Muscle layer of colon (tissue), 2 donors: ENCODE data around the gene TLR7.

Experiments used
- H3K27ac ChIP-seq: one replicate; pipeline ENCODE4 v1.7.0; 2013; ENCODE audit warnings: low read depth, mild to moderate bottlenecking, low read length, moderate library complexity
- H3K27me3 ChIP-seq, 2 donors: one replicate each; pipeline ENCODE4 v1.7.0; 2013; ENCODE audit warnings: low read length in 2 of 2, mild to moderate bottlenecking in 2 of 2; ENCODE audit not compliant: insufficient read depth in 2 of 2, control insufficient read depth in 1 of 2
- H3K36me3 ChIP-seq: one replicate; pipeline ENCODE4 v1.7.0; 2013; ENCODE audit warnings: mild to moderate bottlenecking, low read length; ENCODE audit not compliant: insufficient read depth
- H3K4me1 ChIP-seq: one replicate; pipeline ENCODE4 v1.7.0; 2013; ENCODE audit warnings: mild to moderate bottlenecking, low read length; ENCODE audit not compliant: insufficient read depth
- H3K4me3 ChIP-seq, 2 donors: one replicate each; pipeline ENCODE4 v1.7.0; 2013; ENCODE audit warnings: low read length in 2 of 2, low read depth in 1 of 2, mild to moderate bottlenecking in 1 of 2, moderate library complexity in 1 of 2
- H3K9ac ChIP-seq: one replicate; pipeline ENCODE4 v1.7.0; 2013; ENCODE audit warnings: low read length
- H3K9me3 ChIP-seq: one replicate; pipeline ENCODE4 v1.7.0; 2013; ENCODE audit warnings: mild to moderate bottlenecking, low read length
- donor health status: abdominal sarcoma.
- donor health status: Adenocarcinoma of cecum.

The TLR7 gene

DNA sequence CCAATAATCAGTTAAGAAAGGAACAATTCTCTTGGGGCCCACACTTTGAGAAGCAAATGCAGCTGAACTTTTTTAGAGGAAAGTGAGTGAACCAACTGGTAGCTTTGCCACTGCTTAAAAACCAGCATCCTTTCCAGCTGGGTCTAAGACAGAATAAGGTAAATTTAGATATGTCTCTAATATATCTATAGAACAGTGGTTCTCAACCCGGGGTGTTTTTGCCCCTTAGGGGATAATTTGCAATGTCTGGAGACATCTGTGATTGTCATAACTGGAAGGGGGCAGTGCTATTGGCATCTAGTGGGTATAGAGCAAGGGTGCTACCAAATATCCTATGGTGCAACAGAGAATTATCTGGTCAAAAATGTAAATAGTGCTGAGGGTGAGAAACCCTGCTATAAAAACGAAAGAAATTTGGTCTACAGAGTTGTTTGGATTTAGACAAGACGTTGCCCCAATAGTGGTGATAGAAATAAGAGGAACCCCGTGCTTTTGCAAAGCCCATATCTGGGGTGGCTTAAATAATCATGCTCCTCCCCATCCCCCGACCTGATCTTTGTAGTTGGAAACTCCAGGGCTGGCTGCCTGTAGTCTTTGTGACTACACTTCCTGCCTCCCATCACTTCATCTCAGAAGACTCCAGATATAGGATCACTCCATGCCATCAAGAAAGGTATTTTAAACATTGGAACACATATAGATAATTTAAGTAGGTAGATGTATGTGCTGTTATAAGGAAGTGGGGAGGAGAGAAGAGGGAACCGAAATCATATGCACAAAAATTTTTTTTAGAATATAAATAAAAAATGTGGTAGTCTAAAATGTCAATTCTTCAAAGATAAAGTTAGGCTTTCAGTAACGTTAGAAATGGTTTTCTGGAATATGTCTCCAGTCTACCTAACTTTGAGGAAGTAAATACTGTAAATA lies at the start of gene TLR7:
Gene TLR7 (plus strand): TSS at position 622 of the 927 bp plus-strand sequence. CDS start 507 bp downstream, outside the sequence.
- no peak within 1 kb of the TSS for H3K9ac ChIP-seq
- no peak within 1 kb of the TSS for H3K4me3 ChIP-seq
- no peaks in the 10 kb centered on the region for H3K4me1 ChIP-seq
- H3K27ac ChIP-seq = no peak within 1 kb of the TSS
- H3K9me3 ChIP-seq = no peaks in the 10 kb centered on the region
- H3K27me3 ChIP-seq = no peaks in the 10 kb centered on the region
- H3K36me3 ChIP-seq = no peaks in the 10 kb centered on the region

DNA sequence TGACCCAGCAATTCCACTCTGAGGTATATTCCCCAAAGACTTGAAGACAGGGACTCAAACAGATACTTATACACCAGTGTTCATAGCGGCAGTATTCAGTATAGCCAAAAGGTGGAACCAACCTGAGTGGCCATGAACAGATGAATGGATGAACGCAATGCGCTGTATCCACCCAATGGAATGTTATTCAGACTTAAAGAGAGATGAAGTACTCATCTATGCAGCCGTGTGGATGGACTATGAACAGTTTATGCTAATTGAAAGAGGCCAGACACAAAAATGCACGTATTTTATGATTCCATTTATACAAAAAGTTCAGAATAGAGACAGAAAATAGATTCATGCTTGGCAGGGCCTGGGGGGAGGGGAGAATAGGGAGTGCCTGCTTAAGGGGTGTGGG lies 49.3 kb upstream of the TLR7 start:
- no peaks in the 10 kb centered on the region for H3K27me3 ChIP-seq
- H3K27ac ChIP-seq = no peak overlapping the region
- no peak overlapping the region for H3K9ac ChIP-seq
- H3K4me1 ChIP-seq = no peaks in the 10 kb centered on the region
- no peak overlapping the region for H3K4me3 ChIP-seq
- peaks cover 9% of the 10 kb centered on the region for H3K36me3 ChIP-seq
- no peaks in the 10 kb centered on the region for H3K9me3 ChIP-seq

DNA sequence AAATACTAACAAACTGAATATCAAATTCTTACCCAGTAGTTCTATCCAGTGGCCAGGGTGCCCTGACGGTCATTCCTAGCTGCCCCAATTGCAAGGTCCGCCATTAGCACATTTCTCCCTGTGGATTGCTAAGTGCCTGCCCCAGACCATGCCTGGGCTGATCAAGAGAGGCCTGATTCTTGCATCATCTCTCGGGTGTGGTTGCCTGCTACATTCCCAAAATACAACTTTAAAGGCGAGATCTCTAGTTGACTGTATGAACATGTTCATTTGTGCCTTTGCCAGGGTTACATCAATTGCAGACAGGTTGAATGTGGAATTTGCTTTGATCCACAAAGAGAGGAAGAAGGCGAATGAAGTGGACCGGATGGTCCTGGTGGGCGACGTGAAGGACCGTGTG lies 47.6 kb upstream of the TLR7 start:
- Histone ChIP-seq H3K4me3 (no peak overlapping the region), H3K9me3 (no peaks in the 10 kb centered on the region)

GRCh38 chrX:12820737-12821136 lies 46.1 kb upstream of the TLR7 start:
- Histone ChIP-seq H3K9me3 (no peaks in the 10 kb centered on the region), H3K27me3 (no peaks in the 10 kb centered on the region), H3K4me1 (no peaks in the 10 kb centered on the region), H3K36me3 (peaks cover 11% of the 10 kb centered on the region), H3K4me3 (no peak overlapping the region), H3K27ac (no peak overlapping the region), H3K9ac (no peak overlapping the region)

More for the DNA sequence above, 47.6 kb upstream of the TLR7 start:
- no peak overlapping the region for H3K27ac ChIP-seq
- no peak overlapping the region for H3K9ac ChIP-seq
- H3K27me3 ChIP-seq = no peaks in the 10 kb centered on the region
- no peaks in the 10 kb centered on the region for H3K4me1 ChIP-seq
- peaks cover 11% of the 10 kb centered on the region for H3K36me3 ChIP-seq

GRCh38 chrX:12824944-12825343 lies 41.9 kb upstream of the TLR7 start:
- Histone ChIP-seq H3K27me3 (no peaks in the 10 kb centered on the region), H3K4me1 (no peaks in the 10 kb centered on the region), H3K9ac (no peak overlapping the region), H3K27ac (no peak overlapping the region), H3K4me3 (no peak overlapping the region), H3K36me3 (peaks cover 11% of the 10 kb centered on the region), H3K9me3 (no peaks in the 10 kb centered on the region)

GRCh38 chrX:12825801-12826200 lies 41.1 kb upstream of the TLR7 start:
- Histone ChIP-seq H3K27ac (no peak overlapping the region), H3K4me3 (no peak overlapping the region), H3K4me1 (no peaks in the 10 kb centered on the region), H3K9ac (no peak overlapping the region), H3K36me3 (peaks cover 11% of the 10 kb centered on the region), H3K27me3 (no peaks in the 10 kb centered on the region), H3K9me3 (no peaks in the 10 kb centered on the region)

GRCh38 chrX:12843061-12843667 lies 23.7 kb upstream of the TLR7 start:
- H3K27me3 ChIP-seq = peaks cover 0 to 5% of the 10 kb centered on the region in 2 donors
- H3K27ac ChIP-seq = no peak overlapping the region
- no peak overlapping the region for H3K4me3 ChIP-seq
- H3K9me3 ChIP-seq = no peaks in the 10 kb centered on the region
- H3K4me1 ChIP-seq = no peaks in the 10 kb centered on the region
- no peak overlapping the region for H3K9ac ChIP-seq
- H3K36me3 ChIP-seq = no peaks in the 10 kb centered on the region

- Histone ChIP-seq H3K4me3 (no peak overlapping the region), H3K9me3 (no peaks in the 10 kb centered on the region), H3K9ac (no peak overlapping the region), H3K27ac (no peak overlapping the region), H3K4me1 (no peaks in the 10 kb centered on the region), H3K36me3 (no peaks in the 10 kb centered on the region), H3K27me3 (peaks cover 0 to 5% of the 10 kb centered on the region in 2 donors)
Observed at GRCh38 chrX:12843668-12844279, 23.1 kb upstream of the TLR7 start.

- no peak overlapping the region for H3K4me3 ChIP-seq
- peaks cover 0 to 5% of the 10 kb centered on the region in 2 donors for H3K27me3 ChIP-seq
- H3K36me3 ChIP-seq = no peaks in the 10 kb centered on the region
- no peak overlapping the region for H3K9ac ChIP-seq
- H3K4me1 ChIP-seq = no peaks in the 10 kb centered on the region
- H3K27ac ChIP-seq = no peak overlapping the region
- H3K9me3 ChIP-seq = no peaks in the 10 kb centered on the region
Observed at GRCh38 chrX:12844319-12844718, 22.6 kb upstream of the TLR7 start.

DNA sequence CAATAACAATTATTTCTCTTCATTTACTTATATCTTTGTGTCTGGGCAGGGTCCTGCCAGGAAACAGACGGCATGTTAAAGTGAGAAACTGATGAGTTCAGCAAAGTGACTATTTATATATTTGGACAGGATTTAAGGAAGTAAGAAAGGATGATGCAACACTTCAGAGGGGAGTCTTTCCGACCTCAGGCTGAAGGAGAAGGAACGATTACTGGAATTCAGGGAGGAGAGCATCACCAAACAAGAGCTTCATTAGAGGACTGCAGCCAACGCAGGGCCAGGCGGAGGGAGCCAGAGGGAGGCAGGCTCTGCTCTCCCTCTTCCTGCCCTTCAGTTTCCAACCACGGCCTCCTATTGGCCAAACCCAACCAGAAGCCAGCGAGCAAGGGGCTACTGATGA lies 1.5 kb upstream of the TLR7 start:
- Histone ChIP-seq H3K4me3 (no peak overlapping the region), H3K4me1 (no peaks in the 10 kb centered on the region), H3K9ac (no peak overlapping the region), H3K9me3 (no peaks in the 10 kb centered on the region), H3K36me3 (no peaks in the 10 kb centered on the region), H3K27ac (no peak overlapping the region), H3K27me3 (no peaks in the 10 kb centered on the region)

DNA sequence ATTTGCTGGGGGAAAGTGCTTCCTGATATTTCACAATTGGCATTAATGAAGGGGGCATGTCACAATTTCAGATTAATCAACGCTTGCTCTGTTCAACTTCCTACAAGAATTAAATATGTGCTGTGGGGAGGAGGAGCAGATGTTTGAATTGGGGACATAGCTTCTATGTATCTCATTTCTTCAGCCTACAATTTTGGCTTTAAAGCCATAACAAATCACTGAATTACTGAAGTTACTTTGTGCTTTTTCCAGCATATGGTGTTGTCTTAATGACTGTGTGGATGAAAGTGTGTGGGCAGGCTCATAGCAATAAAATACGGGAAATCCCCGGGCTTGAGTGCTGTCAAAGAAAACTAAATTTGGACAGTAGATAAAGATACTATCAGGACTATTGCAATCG lies 813 bp downstream of the TLR7 start:
- no peaks in the 10 kb centered on the region for H3K4me1 ChIP-seq
- H3K27ac ChIP-seq = no peak overlapping the region
- no peak overlapping the region for H3K9ac ChIP-seq
- no peak overlapping the region for H3K4me3 ChIP-seq
- H3K9me3 ChIP-seq = no peaks in the 10 kb centered on the region
- H3K27me3 ChIP-seq = no peaks in the 10 kb centered on the region
- no peaks in the 10 kb centered on the region for H3K36me3 ChIP-seq
